Chondrocyte (in vitro differentiated cells): ENCODE data around the gene RALGPS1. TPM values are rescaled to one million over a fixed set of nuclear protein-coding genes. Genes with fewer than 3 reads are reported as not detected.

Experiments used
- DNase-seq: peaks from one replicate; pipeline ENCODE4 v3.0.0; 2021; ENCODE audit warnings: mixed read lengths, low spot score
- H3K27ac Mint-ChIP-seq: one replicate; pipeline ENCODE4 v1.8.0; 2021; ENCODE audit warnings: mild to moderate bottlenecking, moderate library complexity, mixed read lengths; ENCODE audit not compliant: unreplicated experiment
- H3K27me3 Mint-ChIP-seq: 2 replicates; pipeline ENCODE4 v1.8.0; 2021; ENCODE audit warnings: low read depth, mixed read lengths
- H3K36me3 Mint-ChIP-seq: 2 replicates; pipeline ENCODE4 v1.8.0; 2021; ENCODE audit warnings: low read depth, mixed read lengths
- H3K4me1 Mint-ChIP-seq: 2 replicates; pipeline ENCODE4 v1.8.0; 2021; ENCODE audit warnings: low read depth, mild to moderate bottlenecking, mixed read lengths
- H3K4me3 Mint-ChIP-seq: one replicate; pipeline ENCODE4 v1.8.0; 2021; ENCODE audit warnings: mild to moderate bottlenecking, moderate library complexity, mixed read lengths; ENCODE audit not compliant: unreplicated experiment
- H3K9me3 Mint-ChIP-seq: 2 replicates; pipeline ENCODE4 v1.8.0; 2021; ENCODE audit warnings: low read depth, mixed read lengths
- total RNA-seq: library from RNA; stranded (reverse); gene quantifications from 3 replicates; pipeline ENCODE4 v1.2.1, GENCODE V29; 2021
- TF ChIP-seq, protein P1 (sequence below): fragments of 200-600 bp; sonication (generic); IDR thresholded peaks from 2 replicates; pipeline ENCODE4 v1.5.0; 2021; ENCODE audit warnings: antibody characterized with exemption, mild to moderate bottlenecking, moderate library complexity

Gene RALGPS1
- total RNA-seq, 1 donor from 2014 or later = 8.1 TPM

DNA sequence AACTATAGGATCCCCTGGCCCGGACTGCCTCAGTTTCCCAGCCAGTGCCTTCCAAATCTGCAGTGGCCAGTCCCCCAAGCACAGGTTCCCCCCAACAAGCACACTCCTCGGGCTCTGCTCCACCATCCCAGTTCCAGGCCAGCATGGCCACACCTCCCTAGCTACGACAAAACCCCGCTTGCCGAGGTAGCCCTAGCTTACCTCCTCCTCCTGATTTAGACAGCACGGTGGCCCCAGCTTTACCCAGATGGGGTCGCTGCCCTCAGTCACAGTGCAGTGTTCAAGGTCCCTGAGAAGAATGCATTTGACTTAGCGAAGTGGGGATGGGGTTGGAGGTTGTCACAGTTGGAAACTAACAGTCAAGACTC is 309.2 kb downstream of the RALGPS1 start:
- TF ChIP-seq, protein P1, sequence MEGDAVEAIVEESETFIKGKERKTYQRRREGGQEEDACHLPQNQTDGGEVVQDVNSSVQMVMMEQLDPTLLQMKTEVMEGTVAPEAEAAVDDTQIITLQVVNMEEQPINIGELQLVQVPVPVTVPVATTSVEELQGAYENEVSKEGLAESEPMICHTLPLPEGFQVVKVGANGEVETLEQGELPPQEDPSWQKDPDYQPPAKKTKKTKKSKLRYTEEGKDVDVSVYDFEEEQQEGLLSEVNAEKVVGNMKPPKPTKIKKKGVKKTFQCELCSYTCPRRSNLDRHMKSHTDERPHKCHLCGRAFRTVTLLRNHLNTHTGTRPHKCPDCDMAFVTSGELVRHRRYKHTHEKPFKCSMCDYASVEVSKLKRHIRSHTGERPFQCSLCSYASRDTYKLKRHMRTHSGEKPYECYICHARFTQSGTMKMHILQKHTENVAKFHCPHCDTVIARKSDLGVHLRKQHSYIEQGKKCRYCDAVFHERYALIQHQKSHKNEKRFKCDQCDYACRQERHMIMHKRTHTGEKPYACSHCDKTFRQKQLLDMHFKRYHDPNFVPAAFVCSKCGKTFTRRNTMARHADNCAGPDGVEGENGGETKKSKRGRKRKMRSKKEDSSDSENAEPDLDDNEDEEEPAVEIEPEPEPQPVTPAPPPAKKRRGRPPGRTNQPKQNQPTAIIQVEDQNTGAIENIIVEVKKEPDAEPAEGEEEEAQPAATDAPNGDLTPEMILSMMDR = no peak
- Mint-ChIP-seq H3K27ac (no peak overlapping the region), H3K4me3 (peak overlapping the region; percentile 81), H3K9me3 (no peaks in the 10 kb centered on the region), H3K27me3 (no peaks in the 10 kb centered on the region), H3K36me3 (no peaks in the 10 kb centered on the region), H3K4me1 (peaks cover 11% of the 10 kb centered on the region)
- DNase-seq = no peak

GRCh38 chr9:127224178-127224882 is 309.7 kb downstream of the RALGPS1 start:
- no peaks in the 10 kb centered on the region for H3K36me3 Mint-ChIP-seq
- TF ChIP-seq, protein P1 = peak; percentile 73
- H3K4me1 Mint-ChIP-seq = peaks cover 11% of the 10 kb centered on the region
- no peak for DNase-seq
- H3K27ac Mint-ChIP-seq = peak overlapping the region; percentile 87
- H3K4me3 Mint-ChIP-seq = peak overlapping the region; percentile 81
- no peaks in the 10 kb centered on the region for H3K9me3 Mint-ChIP-seq
- no peaks in the 10 kb centered on the region for H3K27me3 Mint-ChIP-seq

GRCh38 chr9:127224883-127225739 is 310.5 kb downstream of the RALGPS1 start:
- no peak for DNase-seq
- Mint-ChIP-seq H3K4me1 (peaks cover 14% of the 10 kb centered on the region), H3K27ac (peak overlapping the region; percentile 87), H3K36me3 (no peaks in the 10 kb centered on the region), H3K9me3 (no peaks in the 10 kb centered on the region), H3K4me3 (peak overlapping the region; percentile 81), H3K27me3 (no peaks in the 10 kb centered on the region)
- TF ChIP-seq, protein P1 = no peak

GRCh38 chr9:127225801-127226625 is 311.4 kb downstream of the RALGPS1 start:
- H3K4me3 Mint-ChIP-seq = peak overlapping the region; percentile 77
- no peak for DNase-seq
- no peaks in the 10 kb centered on the region for H3K9me3 Mint-ChIP-seq
- peak overlapping the region; percentile 33 for H3K27ac Mint-ChIP-seq
- TF ChIP-seq, protein P1 = no peak
- H3K27me3 Mint-ChIP-seq = no peaks in the 10 kb centered on the region
- H3K4me1 Mint-ChIP-seq = peaks cover 14% of the 10 kb centered on the region
- H3K36me3 Mint-ChIP-seq = no peaks in the 10 kb centered on the region
